Measurements from ENCODE around the gene ANGPTL5.

Gene ANGPTL5

GRCh38 chr11:101915791-101916291, 481 bp downstream of the ANGPTL5 start:
- no peak for DNase-seq (ENCODE audit: low read depth)
- no peak for TF ChIP-seq CTCF (conservative IDR thresholded peaks at IDR 0.05; ENCODE audit: low read depth, low read length)
- peak overlapping the region; percentile 82 for H3K4me3 ChIP-seq (ENCODE audit: low read length)

GRCh38 chr11:101914738-101915426, 1.4 kb downstream of the ANGPTL5 start, which contains the start of gene CEP126:
TSS of gene CEP126 (plus strand) at chr11:101915010. CDS start at chr11:101915285, 275 bp downstream.
- peak within 1 kb of the TSS; percentile 82 for H3K4me3 ChIP-seq (ENCODE audit: low read length)
- DNase-seq (ENCODE audit: low read depth), result peak; percentile 83
- TF ChIP-seq CTCF (conservative IDR thresholded peaks at IDR 0.05; ENCODE audit: low read depth, low read length), result peak; percentile 49

GRCh38 chr11:101914341-101914737, 2.0 kb downstream of the ANGPTL5 start:
- no peak for DNase-seq (ENCODE audit: low read depth)
- TF ChIP-seq CTCF (conservative IDR thresholded peaks at IDR 0.05; ENCODE audit: low read depth, low read length), result no peak
- peak overlapping the region; percentile 82 for H3K4me3 ChIP-seq (ENCODE audit: low read length)

- no peak for TF ChIP-seq CTCF (conservative IDR thresholded peaks at IDR 0.05; ENCODE audit: low read depth, low read length)
- no peak overlapping the region for H3K4me3 ChIP-seq (ENCODE audit: low read length)
- no peak for DNase-seq (ENCODE audit: low read depth)
Observed at GRCh38 chr11:101913656-101914055, 2.7 kb downstream of the ANGPTL5 start.

GRCh38 chr11:101912823-101913284, 3.5 kb downstream of the ANGPTL5 start:
- TF ChIP-seq CTCF (conservative IDR thresholded peaks at IDR 0.05; ENCODE audit: low read depth, low read length), result no peak
- no peak for DNase-seq (ENCODE audit: low read depth)

GRCh38 chr11:101909087-101909486, 7.2 kb downstream of the ANGPTL5 start:
- H3K4me3 ChIP-seq (ENCODE audit: low read length), result no peak overlapping the region
- TF ChIP-seq CTCF (conservative IDR thresholded peaks at IDR 0.05; ENCODE audit: low read depth, low read length), result no peak
- DNase-seq (ENCODE audit: low read depth), result no peak

More at GRCh38 chr11:101912823-101913284, 3.5 kb downstream of the ANGPTL5 start:
- no peak overlapping the region for H3K4me3 ChIP-seq (ENCODE audit: low read length)

GRCh38 chr11:101907815-101908214, 8.5 kb downstream of the ANGPTL5 start:
- TF ChIP-seq CTCF (conservative IDR thresholded peaks at IDR 0.05; ENCODE audit: low read depth, low read length), result no peak
- no peak for DNase-seq (ENCODE audit: low read depth)
- H3K4me3 ChIP-seq (ENCODE audit: low read length), result no peak overlapping the region
